Lung (tissue), 12 donors: ENCODE results near the gene MEX3C. TPM values are rescaled to one million over a fixed set of nuclear protein-coding genes. Genes with fewer than 3 reads are reported as not detected.

Experiments
- ATAC-seq: fragments of 200-7000 bp; cut with Tn5 transposase; one replicate; pipeline ENCODE4 v1.9.1; 2020; ENCODE audit warnings: moderate number of reproducible peaks; ENCODE audit not compliant: insufficient read depth, low FRiP score
- DNase-seq, 3 donors: peaks; one replicate each; pipeline ENCODE4 v3.0.0-alpha.2; 2013 to 2017
- H3K27ac ChIP-seq, 2 donors: one replicate each; pipeline ENCODE4 v1.5.1; 2013; ENCODE audit warnings: mild to moderate bottlenecking in 2 of 2, moderate library complexity in 2 of 2, control low read depth in 1 of 2, inconsistent platforms in 1 of 2, low read depth in 1 of 2, low read length in 1 of 2
- H3K27me3 ChIP-seq, 3 donors: one replicate each; pipeline ENCODE4 v1.5.1; 2013; ENCODE audit warnings: low read length in 2 of 3; ENCODE audit not compliant: control insufficient read depth in 3 of 3, insufficient read depth in 3 of 3
- H3K36me3 ChIP-seq, 4 donors: one replicate each; pipeline ENCODE4 v1.5.1; 2013; ENCODE audit warnings: low read length in 4 of 4, mild to moderate bottlenecking in 1 of 4, moderate library complexity in 1 of 4; ENCODE audit not compliant: control insufficient read depth in 4 of 4, insufficient read depth in 4 of 4
- H3K4me1 ChIP-seq, 5 donors: one replicate each; pipeline ENCODE4 v1.5.1; 2013; ENCODE audit warnings: low read length in 5 of 5, mild to moderate bottlenecking in 2 of 5, moderate library complexity in 1 of 5; ENCODE audit not compliant: control insufficient read depth in 5 of 5, insufficient read depth in 5 of 5
- H3K4me3 ChIP-seq: one replicate; pipeline ENCODE4 v1.5.1; 2013; ENCODE audit warnings: mild to moderate bottlenecking, control low read depth, moderate library complexity
- H3K9ac ChIP-seq, 2 donors: one replicate each; pipeline ENCODE4 v1.5.1; 2013; ENCODE audit warnings: low read length in 2 of 2, control low read depth in 1 of 2; ENCODE audit not compliant: insufficient read depth in 1 of 2
- H3K9me3 ChIP-seq, 4 donors: one replicate each; pipeline ENCODE4 v1.5.1; 2013; ENCODE audit warnings: low read length in 3 of 4, mild to moderate bottlenecking in 1 of 4, moderate library complexity in 1 of 4; ENCODE audit not compliant: control insufficient read depth in 4 of 4, insufficient read depth in 3 of 4
- CTCF ChIP-seq: IDR thresholded peaks from 2 replicates; pipeline ENCODE4 v1.5.1; 2012; ENCODE audit warnings: mild to moderate bottlenecking; ENCODE audit errors: control extremely low read depth, extremely low read depth
- WGBS, 2 donors: extraction: QIAGEN DNeasy Blood & Tissue Kit; methylation state at CpG; one replicate each; pipeline ENCODE4 v1.1.7; 2013; 5-methylcytosine and 5-hydroxymethylcytosine counted together
- polyA plus RNA-seq, 2 donors: library from polyadenylated mRNA; stranded (reverse); fragments of 200-250 nt; gene quantifications; one replicate each; pipeline ENCODE4 v1.2.1, GENCODE V29; 2013
- total RNA-seq, 2 donors: library from RNA; depleted of rRNA in 1 of 2; stranded (reverse); fragments of >200 nt in 1 of 2; gene quantifications; one replicate each; pipeline ENCODE4 v1.2.1, GENCODE V29; 2014 to 2021
- donor health status: control.
- donor health status: control.
- donor health status: Bipolar disorder and iron deficiency.
- donor health status: healthy.
- donor health status: DM: yes; HTN: yes; CAD: no.

Gene MEX3C
- total and polyA plus RNA-seq, 4 donors = 7.6 to 54.2 (median 15.8) TPM

- 88 to 92% methylated on average over 6 of the region's 6 CpGs for WGBS, 2 donors
- no peak for DNase-seq
- Histone ChIP-seq H3K4me1 (peaks cover 0 to 2% (median 0%) of the 10 kb centered on the region in 5 donors), H3K9me3 (no peaks in the 10 kb centered on the region), H3K9ac (no peak overlapping the region), H3K36me3 (peaks cover 0 to 4% (median 0%) of the 10 kb centered on the region in 4 donors), H3K4me3 (no peak overlapping the region), H3K27me3 (no peaks in the 10 kb centered on the region), H3K27ac (no peak overlapping the region)
- no peak for ATAC-seq
- TF ChIP-seq CTCF = no peak
Observed at GRCh38 chr18:51168960-51169662, 28.4 kb downstream of the MEX3C start.

- Histone ChIP-seq H3K27me3 (no peaks in the 10 kb centered on the region), H3K9me3 (no peaks in the 10 kb centered on the region), H3K4me1 (peaks cover 0 to 2% (median 0%) of the 10 kb centered on the region in 5 donors), H3K36me3 (no peaks in the 10 kb centered on the region), H3K27ac (no peak overlapping the region), H3K4me3 (no peak overlapping the region), H3K9ac (no peak overlapping the region)
- ATAC-seq (no peak), DNase-seq (no peak)
- no peak for TF ChIP-seq CTCF
- WGBS, 2 donors = 72 to 76% methylated on average over 5 of the region's 5 CpGs
Observed at GRCh38 chr18:51168026-51168742, 29.3 kb downstream of the MEX3C start.

- Histone ChIP-seq H3K9ac (no peak overlapping the region), H3K36me3 (no peaks in the 10 kb centered on the region), H3K4me1 (peaks cover 0 to 2% (median 0%) of the 10 kb centered on the region in 5 donors), H3K27me3 (no peaks in the 10 kb centered on the region), H3K9me3 (no peaks in the 10 kb centered on the region), H3K27ac (no peak overlapping the region), H3K4me3 (no peak overlapping the region)
- DNase-seq (no peak), ATAC-seq (no peak)
- 88 to 95% methylated on average over 2 of the region's 2 CpGs for WGBS, 2 donors
- TF ChIP-seq CTCF = no peak
Observed at GRCh38 chr18:51165296-51165695, 32.2 kb downstream of the MEX3C start.
